RWPE2 (cell line): Measurements from ENCODE around the gene INSL4.

Experiments used
- ATAC-seq: fragments of 200-7000 bp; cut with Tn5 transposase; 3 replicates; pipeline ENCODE4 v1.9.1; 2021; ENCODE audit warnings: low read depth
- DNase-seq: peaks from one replicate; pipeline ENCODE4 v3.0.0-alpha.2; 2020; ENCODE audit warnings: low spot score
- H3K27ac ChIP-seq: fragments of 450-650 bp; 2 replicates; pipeline ENCODE4 v1.5.1; 2017; ENCODE audit warnings: mild to moderate bottlenecking; ENCODE audit not compliant: poor library complexity, severe bottlenecking
- H3K27me3 ChIP-seq: fragments of 250-450 bp; sonication (Bioruptor Pico); 2 replicates; pipeline ENCODE4 v1.5.1; 2021; ENCODE audit warnings: mild to moderate bottlenecking, moderate library complexity; ENCODE audit not compliant: insufficient read depth, poor library complexity, severe bottlenecking
- H3K36me3 ChIP-seq: fragments of 250-450 bp; sonication (Bioruptor Pico); 2 replicates; pipeline ENCODE4 v1.5.1; 2020; ENCODE audit warnings: low read depth, mild to moderate bottlenecking, moderate library complexity
- H3K4me1 ChIP-seq: fragments of 250-450 bp; sonication (Bioruptor Pico); 2 replicates; pipeline ENCODE4 v1.5.1; 2021; ENCODE audit warnings: mild to moderate bottlenecking, moderate library complexity; ENCODE audit not compliant: insufficient read depth, poor library complexity, severe bottlenecking
- H3K4me3 ChIP-seq: fragments of 250-450 bp; sonication (Bioruptor Pico); 2 replicates; pipeline ENCODE4 v1.5.1; 2021; ENCODE audit warnings: mild to moderate bottlenecking, moderate library complexity; ENCODE audit not compliant: severe bottlenecking
- H3K9me3 ChIP-seq: fragments of 250-450 bp; sonication (Bioruptor Pico); 2 replicates; pipeline ENCODE4 v1.5.1; 2021; ENCODE audit warnings: mild to moderate bottlenecking, moderate library complexity; ENCODE audit not compliant: severe bottlenecking
- CTCF ChIP-seq: fragments of 450-650 bp; IDR thresholded peaks from one replicate; pipeline ENCODE4 v1.5.1; 2017; ENCODE audit warnings: mild to moderate bottlenecking, moderate library complexity; ENCODE audit not compliant: poor library complexity, severe bottlenecking

Gene INSL4

GRCh38 chr9:5231212-5231611, at the start of gene INSL4:
TSS of gene INSL4 (plus strand) at chr9:5231419. CDS start at chr9:5231524, 105 bp downstream.
- ATAC-seq: peak; percentile 94
- TF ChIP-seq CTCF: no peak
- H3K36me3 ChIP-seq: no peaks in the 10 kb centered on the region

DNA sequence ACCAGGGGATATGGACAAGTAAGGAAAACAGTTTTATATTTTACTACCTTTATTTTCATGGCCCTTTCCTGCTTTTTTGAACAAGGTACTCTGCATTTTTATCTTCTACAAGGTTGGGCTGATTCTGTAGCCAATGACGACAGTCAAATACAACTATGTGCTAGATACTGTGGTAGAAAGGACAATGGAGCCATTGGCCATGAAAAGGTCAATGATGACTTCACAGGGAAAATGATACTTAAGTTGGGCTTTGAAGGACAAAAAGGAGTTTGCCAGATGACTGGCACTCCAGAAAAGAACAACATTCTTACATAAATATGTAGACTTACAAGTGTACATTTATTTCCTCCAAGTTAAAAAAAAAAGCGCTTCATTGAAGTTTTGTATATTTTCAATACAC, 46.4 kb upstream of the INSL4 start:
- Histone ChIP-seq H3K27me3 (no peaks in the 10 kb centered on the region), H3K4me1 (peaks cover 11% of the 10 kb centered on the region), H3K4me3 (peak overlapping the region; percentile 43), H3K36me3 (peaks cover 10% of the 10 kb centered on the region; the same call in 1 of the 2 replicates), H3K9me3 (no peaks in the 10 kb centered on the region), H3K27ac (peak overlapping the region; percentile 6)
- ATAC-seq (no peak), DNase-seq (no peak)
- no peak for TF ChIP-seq CTCF

More at GRCh38 chr9:5231212-5231611, at the start of gene INSL4:
- Histone ChIP-seq H3K4me1 (no peaks in the 10 kb centered on the region), H3K4me3 (no peak within 1 kb of the TSS), H3K27ac (no peak within 1 kb of the TSS), H3K9me3 (no peaks in the 10 kb centered on the region), H3K27me3 (no peaks in the 10 kb centered on the region)
- DNase-seq: no peak

DNA sequence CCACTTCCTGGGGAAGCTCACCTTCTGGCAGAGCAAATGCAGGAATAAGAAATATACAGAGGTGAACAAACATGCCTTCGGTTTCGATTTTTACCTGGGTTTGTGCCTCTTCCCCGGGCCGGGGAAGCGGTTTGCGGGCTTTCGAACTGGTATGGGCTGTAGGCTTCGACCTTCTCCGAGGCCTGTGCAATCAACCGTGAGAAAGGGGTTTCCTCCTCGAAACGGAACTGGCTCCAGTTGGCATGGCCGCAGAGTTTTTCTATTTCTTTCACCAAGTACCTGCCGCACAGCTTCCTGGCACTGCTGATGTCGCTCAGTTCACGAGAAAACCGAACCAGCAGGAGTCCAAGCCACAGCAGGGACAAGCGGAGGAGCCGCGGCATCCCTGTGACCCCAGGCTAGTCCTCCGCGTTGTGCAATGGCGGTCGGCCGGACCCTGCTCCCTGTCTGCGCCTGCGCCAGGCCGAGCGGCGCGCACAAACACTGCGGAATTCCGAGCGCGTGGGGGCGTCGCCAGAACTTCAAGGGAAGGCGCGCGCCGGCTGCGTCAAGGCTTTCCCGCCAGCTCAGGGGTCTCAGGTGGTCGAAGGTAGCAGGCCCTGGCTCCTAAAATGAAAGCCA, 45.9 kb upstream of the INSL4 start, which contains the start of gene INSL6:
INSL6 (minus strand) TSS at position 420 of the 621 bp plus-strand sequence; CDS start at position 383, 37 bp downstream.
- peaks cover 11% of the 10 kb centered on the region for H3K4me1 ChIP-seq
- peak; percentile 74 for DNase-seq
- no peaks in the 10 kb centered on the region for H3K27me3 ChIP-seq
- peaks cover 10% of the 10 kb centered on the region; the same call in 1 of the 2 replicates for H3K36me3 ChIP-seq
- no peak for TF ChIP-seq CTCF
- peak; percentile 77 for ATAC-seq
- H3K4me3 ChIP-seq: peak within 1 kb of the TSS; percentile 43
- H3K27ac ChIP-seq: peak within 1 kb of the TSS; percentile 6
- H3K9me3 ChIP-seq: no peaks in the 10 kb centered on the region

DNA sequence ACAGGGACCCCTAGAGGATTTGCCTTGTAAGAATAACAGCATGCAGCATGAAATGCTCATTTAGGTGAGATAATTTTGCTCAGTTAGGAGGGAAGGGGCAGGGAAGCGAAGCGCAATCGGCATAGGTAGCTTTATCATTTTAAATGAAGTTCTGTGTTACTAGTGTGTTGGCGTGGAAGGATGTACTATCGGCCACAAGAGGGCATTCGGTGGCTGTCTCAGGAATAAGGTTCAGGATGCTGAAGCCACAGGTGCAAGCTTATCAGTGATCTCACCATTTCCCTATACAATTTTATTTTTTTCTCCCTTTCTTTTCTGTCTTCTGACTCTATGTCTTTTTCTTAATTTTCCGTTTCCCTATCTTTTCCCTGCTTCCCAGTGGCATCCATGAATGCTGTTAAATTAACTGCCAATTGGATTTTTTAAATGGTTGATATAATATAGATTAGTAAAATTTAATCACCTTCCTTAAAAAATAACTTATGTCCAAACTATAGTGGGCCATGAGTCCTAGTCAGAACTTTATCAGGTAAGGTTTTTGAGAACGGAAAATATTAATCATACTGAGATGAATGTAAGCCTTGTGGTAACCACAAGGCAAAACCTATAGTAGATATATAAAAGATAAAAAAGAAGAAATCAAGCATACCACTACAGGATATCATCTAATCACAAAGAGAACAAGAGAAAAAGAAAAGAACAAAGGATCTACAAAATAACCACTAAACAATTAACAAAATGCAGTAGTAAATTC, 44.6 kb upstream of the INSL4 start:
- H3K36me3 ChIP-seq: peaks cover 10% of the 10 kb centered on the region; the same call in 1 of the 2 replicates
- DNase-seq: no peak
- ATAC-seq: peak; percentile 84

More for the DNA sequence above, 44.6 kb upstream of the INSL4 start:
- Histone ChIP-seq H3K27ac (no peak overlapping the region), H3K27me3 (no peaks in the 10 kb centered on the region), H3K4me1 (peaks cover 11% of the 10 kb centered on the region), H3K9me3 (no peaks in the 10 kb centered on the region), H3K4me3 (no peak overlapping the region)
- TF ChIP-seq CTCF: peak; percentile 91
